NCI-H748 (cell line): ENCODE measurements around the gene CFP.
A peak's percentile ranks its signal among the peaks of the same experiment; 100 is the strongest.
"Not testable (repeated sequence)": the region's sequence is repeated elsewhere in the genome, so short reads cannot be mapped to it uniquely, and the experiment has no call there.

ENCODE experiments used
- DNase-seq: peaks from one replicate; lab custom pipeline; 2025; ENCODE audit not compliant: unreplicated experiment; lab: John Stamatoyannopoulos, UW

CFP gene

DNA sequence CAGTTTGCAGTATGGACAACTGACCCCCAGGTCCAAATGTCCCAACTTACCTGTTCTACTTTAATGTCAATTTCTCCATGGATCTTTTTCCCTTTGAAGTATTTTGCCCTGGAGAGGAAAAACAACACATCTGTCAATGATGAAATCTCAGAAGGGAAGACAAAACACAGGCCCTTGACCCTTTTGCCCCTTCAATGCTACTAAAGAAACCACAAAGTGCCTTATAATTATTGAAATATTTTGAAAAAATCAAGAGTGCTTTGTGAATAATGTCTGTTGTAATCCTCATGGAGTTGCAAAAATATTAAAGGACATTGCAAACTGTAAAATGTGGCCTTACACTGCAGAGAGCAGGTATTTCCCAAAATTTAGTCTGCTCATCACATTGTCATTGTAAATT lies 22.6 kb downstream of the CFP start:
- DNase-seq: no peak

DNA sequence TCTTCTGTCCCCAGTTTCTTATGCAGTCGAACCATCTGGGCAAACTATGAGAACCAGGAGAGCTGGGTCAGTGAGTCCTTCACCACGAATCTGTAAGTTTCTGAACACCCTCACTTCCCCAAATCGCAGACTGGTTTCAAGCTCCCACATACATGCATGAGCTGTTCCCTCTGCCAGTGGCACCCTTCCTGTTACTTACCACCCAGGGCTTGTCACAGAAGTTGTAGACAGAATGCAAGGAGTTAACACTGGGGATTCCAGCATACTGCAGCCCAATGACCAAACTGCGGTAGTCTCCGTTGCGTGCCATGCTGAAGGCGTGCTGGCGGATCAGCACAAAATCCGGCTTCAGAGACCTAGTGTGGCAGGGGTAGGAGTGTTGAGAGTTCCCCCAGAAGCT lies 24.7 kb downstream of the CFP start:
- DNase-seq: no peak

DNA sequence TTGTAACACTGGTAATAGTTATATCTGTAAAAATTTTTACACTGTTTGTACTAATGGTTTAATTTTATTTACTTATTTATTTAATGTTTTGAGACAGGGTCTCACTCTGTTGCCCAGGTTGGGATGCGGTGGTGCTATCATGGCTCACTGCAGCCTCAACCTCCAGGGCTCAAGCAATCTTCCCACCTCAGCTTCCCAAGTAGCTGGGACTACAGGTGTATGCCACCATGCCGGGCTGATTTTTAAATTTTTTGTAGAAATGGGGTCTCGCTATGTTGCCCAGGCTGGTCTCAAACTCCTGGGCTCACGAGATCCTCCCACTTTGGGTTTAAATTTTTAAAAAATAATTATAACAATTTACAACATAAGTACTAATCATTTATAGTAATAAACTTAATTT lies 26.6 kb downstream of the CFP start:
- DNase-seq: not testable (repeated sequence)

DNA sequence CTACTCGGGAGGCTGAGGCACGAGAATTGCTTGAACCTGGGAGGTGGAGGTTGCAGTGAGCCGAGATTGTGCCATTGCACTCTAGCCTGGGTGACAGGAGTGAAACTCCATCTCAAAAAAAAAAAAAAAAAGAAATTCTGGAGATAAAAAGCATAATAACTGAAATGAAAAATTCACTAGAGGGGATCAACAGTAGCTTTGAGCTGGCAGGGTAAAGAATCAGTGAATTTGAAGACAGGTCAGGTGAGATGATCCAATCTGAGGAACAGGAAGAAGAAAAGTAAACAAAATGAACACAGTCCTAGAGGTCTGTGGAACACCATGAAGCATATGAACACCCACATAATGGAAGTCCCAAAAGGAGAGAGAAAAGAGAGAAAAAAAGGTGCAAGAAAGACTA lies 32.5 kb downstream of the CFP start:
- no peak for DNase-seq

DNA sequence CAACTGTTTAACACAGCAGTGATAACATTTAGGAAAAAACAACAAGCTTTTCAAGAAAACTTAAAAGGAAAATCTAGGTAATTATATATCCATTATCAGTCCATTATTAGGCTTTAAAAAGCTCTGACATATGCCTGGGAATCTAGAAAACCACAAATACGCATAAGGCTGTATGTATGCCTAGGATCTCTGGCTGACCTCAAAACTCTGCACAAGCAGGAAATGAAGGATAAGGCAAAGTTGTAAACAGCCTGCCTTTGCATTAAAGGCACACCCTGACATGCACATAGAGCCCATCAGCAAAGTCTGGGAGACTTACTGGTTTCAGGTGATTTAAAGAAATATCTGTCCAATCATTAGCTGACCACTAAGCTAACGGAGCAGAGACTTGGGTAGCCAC lies 33.5 kb downstream of the CFP start:
- DNase-seq: no peak

DNA sequence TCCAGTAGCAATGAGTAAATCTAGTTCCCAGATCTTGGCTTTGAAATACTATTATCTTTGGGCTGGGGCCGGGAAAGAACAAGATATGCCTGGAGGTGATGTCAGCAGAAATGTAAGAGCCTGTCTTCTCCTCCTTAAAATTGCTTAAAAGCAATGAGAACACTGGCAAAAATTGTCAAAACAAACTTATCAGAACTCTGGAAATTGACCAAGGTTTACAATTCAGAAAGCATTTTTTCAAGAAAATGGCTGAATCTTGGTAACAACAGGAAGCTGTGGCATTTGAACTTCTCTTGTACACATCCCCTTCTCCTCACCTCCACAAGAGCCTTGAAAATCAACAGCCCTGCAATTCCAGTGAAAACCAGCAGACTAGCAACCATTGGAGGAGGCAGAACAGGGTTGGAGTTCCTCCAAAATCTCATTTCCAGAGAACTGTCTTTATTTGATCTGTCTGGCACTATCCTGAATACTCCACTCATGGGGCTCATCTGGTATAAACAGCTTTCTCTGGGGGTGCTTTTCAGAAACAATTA lies 33.9 kb downstream of the CFP start:
- DNase-seq: no peak

DNA sequence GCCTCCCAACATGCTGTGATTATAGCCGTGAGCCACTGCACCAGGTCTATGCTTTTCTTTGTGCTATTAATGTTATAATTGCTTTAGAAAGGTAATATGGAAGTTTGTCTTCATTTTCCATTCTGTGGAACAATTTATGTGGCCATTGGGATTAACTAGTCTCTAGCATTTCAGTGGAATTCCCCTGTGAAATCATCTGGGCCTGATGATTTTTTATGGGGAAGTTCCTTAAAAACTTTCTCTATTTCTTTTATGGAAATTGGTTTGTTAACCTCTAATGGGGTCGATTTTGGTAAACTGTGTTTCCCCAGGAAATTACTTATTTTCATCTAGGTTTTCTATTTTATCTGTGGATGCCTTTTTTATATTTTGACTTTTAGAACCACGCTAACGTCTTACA lies 36.2 kb downstream of the CFP start:
- DNase-seq: no peak

DNA sequence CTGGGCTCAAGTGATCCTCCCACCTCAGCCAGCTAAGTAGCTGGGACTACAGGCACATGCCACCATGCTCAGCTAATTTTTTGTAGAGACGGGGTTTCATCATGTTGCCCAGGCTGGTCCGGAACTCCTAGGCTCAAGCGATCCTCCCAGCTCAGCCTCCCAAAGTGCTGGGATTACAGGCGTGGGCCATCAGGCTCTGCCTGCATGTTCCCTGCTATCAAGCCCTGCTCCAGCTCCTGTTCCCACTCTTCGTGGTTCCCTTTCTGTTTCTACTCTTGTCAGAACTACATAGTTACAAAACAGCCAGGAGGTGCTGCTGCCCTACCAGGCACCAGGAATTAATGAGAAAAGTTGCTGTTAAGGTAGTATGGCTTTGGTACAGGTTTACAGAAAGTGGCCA lies 38.7 kb downstream of the CFP start:
- DNase-seq: no peak

DNA sequence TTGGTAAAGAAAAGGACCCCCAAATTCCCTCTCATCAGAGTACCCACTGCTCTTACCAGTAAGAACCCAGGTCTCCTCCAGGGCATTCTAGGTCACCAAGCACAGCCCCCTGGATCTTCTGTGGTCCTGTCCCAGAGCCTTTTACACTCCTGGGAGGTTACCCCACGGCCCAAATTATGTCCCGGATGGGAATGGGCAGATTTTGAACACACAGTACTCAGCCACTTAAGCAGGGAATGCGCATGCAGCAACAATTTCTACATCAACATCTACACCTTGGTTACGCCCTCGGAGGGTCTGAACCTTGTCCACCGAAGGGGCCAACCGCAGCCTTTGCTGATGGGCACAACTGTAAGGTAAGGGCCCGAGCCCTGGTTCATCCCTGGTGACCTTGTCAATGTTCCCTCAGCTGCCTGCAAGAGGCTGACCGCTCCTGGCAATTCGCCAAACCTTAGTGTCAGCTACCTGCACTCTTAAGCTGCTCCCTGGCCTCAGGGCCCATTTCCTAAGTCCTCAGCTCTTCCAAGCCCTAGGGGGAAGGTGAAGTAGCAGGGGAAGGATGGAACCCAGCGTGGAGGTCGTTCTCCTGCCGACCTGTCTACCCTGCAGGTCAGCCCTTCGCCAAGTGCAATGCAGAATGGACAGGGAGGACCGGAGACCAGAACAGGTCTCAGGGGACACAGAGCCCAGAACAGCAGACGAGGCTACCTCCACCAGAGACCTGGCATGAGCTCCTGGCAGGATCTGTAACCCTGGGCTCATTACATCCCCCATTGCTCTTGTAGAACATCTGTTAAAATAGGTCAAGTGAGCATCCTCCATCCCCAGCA lies 41.6 kb downstream of the CFP start:
- DNase-seq: peak; percentile 0

DNA sequence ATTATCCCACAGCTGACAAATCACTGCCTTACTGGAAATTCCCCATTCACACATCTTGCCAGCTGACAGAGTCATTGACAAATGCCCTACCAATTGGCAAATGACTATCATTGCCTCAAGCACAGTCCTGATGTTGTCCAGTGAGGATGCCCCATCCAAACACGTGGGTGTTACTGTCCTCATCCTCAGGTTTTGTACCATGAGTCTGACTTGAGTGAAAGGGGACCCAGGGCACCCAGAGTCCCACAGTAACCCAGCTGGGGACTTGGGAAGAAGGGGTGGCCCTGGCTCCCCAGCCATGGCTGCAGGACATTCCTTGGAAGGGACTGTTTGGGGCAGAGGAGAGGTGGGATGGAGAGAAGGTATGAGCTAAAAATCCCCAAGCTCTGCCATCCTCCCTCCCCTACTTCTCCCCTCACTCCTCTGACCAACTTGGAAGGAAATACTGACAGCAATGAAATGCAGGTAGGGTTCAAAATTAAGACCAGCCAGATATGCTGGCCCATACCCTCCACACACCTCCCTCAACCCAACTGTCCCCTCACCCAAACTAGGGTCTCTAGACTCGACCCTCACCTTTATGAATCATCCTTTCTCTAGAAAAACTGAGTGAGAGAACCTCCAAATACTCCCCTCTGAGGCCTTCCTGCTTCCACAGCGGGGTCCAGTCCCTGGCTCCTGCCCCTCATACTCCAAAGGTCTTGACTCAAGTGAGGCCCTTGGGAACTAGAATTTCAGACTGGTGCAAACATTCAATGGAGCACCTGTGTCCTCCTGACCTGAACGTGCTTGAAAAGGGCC lies 42.4 kb downstream of the CFP start:
- no peak for DNase-seq

DNA sequence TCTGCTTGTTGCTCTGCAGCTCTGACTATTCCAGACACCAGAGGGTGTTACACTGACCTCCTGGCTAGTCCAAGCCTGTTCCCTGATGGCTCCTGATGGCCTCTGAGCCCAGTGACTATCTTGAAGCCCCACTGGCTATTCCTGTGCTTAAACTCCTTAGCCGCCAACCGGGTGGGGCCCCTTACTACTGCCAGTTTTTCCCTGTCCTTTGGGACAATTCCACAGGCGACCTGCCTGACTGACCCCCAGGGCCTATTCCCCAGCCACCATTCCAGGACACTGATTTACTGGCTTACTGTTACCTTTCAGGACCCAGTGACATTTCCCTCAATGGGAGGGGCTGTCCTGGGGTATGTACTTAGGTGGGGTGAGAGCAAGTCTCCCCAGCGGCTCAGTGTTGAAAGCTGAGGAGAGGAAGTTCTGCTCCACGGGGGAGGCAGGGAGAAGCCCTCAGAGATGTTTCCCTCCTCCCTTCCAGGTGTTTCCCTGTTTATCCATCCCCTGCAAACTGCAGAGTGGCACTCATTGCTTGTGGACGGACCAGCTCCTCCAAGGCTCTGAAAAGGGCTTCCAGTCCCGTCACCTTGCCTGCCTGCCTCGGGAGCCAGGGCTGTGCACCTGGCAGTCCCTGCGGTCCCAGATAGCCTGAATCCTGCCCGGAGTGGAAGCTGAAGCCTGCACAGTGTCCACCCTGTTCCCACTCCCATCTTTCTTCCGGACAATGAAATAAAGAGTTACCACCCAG lies 43.5 kb downstream of the CFP start:
- DNase-seq: no peak

DNA sequence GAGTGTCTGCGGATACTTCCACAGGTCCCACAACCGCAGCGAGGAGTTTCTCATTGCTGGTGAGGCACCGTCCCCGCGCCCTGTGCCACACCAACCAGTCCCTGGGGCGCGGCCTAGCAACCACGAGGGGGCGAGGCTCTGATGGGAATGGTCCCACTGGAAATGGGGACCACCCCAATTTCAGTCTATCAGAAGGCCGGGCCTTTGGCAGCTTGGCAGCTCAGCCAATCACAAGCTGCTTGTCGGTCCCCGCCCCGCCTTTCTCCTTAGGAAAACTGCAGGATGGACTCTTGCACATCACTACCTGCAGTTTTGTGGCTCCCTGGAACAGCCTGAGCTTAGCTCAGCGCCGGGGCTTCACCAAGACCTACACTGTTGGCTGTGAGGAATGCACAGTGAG lies 44.5 kb downstream of the CFP start:
- DNase-seq: no peak

DNA sequence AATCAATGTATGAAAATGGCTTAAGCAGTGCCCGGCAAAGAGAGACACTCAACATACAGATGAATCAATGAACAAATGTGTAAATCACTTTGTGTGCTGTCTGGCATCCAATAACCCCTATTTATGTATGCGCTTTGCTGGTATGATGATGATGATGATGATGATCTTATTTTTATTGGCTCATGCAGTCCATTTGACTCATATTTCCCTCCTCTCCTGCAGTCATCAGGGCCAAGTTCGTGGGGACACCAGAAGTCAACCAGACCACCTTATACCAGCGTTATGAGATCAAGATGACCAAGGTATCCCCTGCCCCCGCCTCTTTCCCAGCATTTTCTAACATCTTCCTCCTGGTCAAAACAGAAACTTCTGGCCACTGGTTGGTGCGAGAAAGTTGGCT lies 45.0 kb downstream of the CFP start:
- DNase-seq: no peak

DNA sequence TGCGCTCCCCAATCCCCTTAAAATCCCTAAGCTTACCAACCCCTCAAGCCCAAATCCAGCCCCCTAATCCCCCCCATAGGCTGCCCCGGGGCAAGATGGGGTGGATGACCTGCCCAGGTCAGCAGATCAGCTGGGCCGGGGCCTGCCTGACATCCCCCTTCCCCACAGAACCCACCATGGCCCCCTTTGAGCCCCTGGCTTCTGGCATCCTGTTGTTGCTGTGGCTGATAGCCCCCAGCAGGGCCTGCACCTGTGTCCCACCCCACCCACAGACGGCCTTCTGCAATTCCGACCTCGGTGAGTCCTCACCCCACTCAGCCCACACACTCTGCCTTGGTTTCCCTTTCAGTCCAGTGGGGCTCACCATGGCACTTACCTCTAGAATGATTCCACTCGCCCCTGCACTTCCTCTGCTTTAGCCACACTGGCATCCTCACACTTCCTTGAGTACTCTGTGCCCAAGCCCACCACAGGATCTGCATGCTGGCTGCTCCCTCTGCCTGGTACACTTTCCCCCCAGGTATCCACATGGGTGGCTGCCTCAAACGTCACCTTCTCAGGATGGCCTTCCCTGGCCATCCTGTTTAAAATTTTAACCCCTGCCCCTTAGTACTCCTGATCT lies 46.4 kb downstream of the CFP start:
- no peak for DNase-seq

DNA sequence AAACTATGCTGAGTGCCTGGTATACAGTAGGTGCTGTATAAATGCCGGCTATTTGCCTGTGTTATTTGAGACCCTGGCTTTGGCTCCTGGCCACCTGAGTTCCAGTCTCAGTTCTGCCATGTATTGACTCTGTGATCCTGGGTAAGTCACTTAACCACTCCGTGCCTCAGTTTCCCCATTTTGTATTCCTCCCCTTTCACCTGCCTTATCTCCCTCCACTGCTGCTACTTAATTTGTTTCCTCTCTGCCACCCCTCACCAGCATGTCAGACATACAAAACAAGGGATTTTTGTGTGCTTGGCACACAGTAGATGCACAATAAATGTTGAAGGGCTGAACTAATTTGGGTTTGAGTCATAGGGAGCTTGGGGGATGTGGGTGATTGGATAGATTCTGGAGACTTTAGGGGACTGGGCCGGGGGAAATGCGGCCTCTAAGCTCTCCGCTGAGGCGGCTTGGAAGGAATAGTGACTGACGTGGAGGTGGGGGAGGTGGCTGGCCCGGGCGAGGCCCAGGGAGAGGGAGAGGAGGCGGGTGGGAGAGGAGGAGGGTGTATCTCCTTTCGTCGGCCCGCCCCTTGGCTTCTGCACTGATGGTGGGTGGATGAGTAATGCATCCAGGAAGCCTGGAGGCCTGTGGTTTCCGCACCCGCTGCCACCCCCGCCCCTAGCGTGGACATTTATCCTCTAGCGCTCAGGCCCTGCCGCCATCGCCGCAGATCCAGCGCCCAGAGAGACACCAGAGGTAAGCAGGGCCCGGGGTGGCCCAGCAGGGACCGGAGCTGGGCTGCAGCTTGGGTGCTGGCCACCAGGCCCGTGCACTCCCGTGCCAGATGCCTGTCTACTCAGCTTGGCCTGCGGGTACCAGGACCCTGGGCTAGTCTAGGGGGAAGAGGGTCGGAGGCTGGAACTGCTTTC lies 47.7 kb downstream of the CFP start, which contains the start of gene TIMP1:
Gene TIMP1 (plus strand): TSS at position 706 of the 917 bp plus-strand sequence. CDS start 980 bp downstream, outside the sequence.
- DNase-seq: peak; percentile 28

DNA sequence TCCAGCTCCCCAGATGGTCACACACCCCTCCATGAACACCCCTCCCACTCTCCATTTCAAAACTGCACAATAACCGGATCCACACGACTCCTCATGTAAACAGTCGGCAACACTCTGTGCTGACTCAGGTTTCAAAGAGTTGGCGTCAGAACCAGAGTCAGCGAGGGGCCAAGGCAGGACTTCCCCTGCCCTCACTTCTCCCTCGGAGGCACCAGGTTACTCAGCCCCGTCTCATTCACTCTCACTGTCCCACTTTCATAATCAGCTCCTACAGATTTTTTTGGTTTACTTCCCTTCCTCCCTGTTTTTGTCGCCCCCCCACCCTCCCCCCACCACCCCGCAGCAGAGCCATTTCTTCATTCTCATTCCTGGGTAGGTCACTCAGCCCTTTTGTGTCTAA lies 50.2 kb downstream of the CFP start:
- DNase-seq: no peak

DNA sequence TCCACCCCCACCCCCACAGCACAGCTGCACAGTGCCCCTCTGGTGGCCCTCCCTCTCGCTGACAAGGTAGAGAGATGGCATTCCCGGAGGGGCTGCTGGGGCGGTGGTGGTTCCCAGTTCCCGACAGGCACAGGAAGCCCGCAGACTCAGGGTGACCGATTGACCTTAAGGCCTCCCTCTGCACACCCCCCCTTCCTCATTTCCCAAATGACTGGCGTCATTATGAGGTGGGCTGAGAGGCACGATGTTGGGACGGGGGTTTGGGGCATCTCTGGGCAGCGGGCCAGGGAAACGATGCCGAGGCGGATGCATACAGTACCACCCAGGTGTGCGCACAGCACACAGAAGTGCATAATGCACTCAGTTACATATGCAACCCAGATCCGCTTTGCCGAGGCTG lies 51.0 kb downstream of the CFP start:
- DNase-seq: no peak

DNA sequence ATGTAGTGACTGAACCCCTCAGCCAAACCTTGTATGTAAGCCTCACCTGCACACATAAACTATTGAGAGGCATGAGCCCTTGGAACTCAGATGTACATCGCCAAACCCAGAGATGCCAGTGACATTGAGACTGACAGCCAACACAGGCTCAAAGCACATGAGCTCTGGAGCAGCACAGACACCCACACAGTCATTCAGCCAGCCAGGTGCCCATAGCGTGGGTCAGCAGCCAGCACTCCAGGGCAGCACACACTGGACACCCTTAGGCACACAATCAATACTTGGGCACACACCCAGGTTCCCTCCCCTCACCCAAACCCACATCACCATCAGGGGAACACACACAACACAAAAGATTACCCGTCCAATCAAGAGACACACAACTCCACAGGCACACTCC lies 51.8 kb downstream of the CFP start:
- DNase-seq: no peak

DNA sequence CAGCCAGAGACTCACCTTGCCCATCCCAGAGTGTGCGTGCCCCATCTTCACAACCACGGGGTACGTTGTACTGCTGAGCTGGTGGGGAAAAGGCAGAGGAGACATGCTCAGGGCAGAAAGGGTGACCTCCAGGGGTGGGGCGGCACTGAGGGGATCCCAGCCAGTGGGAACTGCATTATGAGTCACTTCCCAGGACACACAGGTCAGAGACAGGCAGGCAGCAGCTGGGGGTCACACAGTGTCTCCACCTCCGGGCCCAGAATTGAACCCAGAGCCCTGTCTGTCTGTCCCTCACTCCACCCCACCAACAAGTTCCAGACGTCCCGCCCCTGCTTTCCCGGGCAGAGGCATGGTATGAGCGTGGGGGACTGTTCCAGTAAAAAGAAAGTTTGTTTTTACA lies 52.3 kb downstream of the CFP start:
- DNase-seq: no peak
